HG03064 (cell line): Measurements from ENCODE around the gene CMTM8.
"Not testable (repeated sequence)": the region's sequence is repeated elsewhere in the genome, so short reads cannot be mapped to it uniquely, and the experiment has no call there.

Experiments
- ATAC-seq: cut with Tn5 transposase; IDR thresholded peaks from one replicate; pipeline ENCODE4 v1.9.1; 2021; ENCODE audit warnings: low read depth; ENCODE audit not compliant: unreplicated experiment

The CMTM8 gene

GRCh38 chr3:32372213-32372490 is 133.7 kb downstream of the CMTM8 start:
- no peak for ATAC-seq

DNA sequence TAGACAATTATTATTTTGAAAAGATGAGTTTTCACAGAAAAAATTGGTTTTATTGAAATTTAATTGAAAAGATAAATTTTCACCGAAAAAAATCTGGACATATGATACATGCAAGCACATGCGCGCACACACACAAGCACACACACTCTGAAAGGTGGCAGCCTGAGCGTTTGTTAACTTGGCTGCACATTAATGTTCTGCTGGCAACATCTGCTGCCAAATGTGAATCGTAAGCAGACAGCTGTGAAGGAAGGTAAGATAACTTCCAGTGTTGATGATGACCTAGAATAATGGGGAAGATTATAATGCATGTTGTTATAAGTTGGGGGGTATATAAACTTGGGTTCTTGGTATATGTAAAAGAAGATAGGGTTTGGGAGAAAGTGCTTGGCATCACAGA is 134.8 kb downstream of the CMTM8 start:
- ATAC-seq, result no peak

GRCh38 chr3:32373844-32374243 is 135.4 kb downstream of the CMTM8 start:
- no peak for ATAC-seq

GRCh38 chr3:32374788-32375595 is 136.5 kb downstream of the CMTM8 start:
- ATAC-seq, result no peak

GRCh38 chr3:32375596-32375930 is 137.1 kb downstream of the CMTM8 start:
- no peak for ATAC-seq

DNA sequence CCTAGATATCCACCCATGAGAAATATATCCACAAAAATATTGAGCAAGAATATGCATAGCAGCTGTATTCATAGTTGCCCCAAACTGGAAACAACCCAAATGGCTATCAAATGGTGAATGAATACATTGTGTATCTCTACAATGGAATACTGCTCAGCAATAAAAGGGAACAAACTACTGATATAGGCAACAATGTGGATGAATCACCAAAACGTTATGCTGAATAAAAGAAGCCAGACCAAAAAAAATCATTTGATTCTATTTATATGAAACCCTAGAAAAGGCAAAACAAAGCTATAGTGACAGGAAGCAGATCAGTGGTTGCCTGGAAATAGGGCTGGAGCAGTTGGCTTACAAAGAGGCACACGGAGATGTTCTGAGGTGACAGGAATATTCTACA is 137.6 kb downstream of the CMTM8 start:
- no peak for ATAC-seq

- no peak for ATAC-seq
These were observed 141.5 kb downstream of the CMTM8 start for GRCh38 chr3:32379831-32380500.

DNA sequence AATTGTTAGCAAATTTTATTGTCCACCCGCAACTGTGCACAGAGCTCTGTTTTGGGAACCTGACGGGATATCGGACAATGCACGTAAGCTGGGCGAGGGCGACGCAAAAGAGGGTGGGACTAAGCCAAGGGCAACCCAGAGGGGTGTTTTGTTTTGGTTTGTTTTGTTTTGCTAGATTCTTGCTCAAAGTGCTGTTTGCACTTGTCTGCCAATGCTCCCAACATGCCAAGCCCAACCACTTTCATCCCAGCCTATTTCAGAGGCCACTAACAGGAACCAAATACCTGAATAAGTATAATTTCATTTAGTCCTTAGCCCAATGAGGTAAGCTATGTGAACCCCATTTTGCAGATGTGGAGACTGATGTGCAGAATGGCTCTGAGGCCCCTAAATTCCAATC is 143.4 kb downstream of the CMTM8 start:
- no peak for ATAC-seq

DNA sequence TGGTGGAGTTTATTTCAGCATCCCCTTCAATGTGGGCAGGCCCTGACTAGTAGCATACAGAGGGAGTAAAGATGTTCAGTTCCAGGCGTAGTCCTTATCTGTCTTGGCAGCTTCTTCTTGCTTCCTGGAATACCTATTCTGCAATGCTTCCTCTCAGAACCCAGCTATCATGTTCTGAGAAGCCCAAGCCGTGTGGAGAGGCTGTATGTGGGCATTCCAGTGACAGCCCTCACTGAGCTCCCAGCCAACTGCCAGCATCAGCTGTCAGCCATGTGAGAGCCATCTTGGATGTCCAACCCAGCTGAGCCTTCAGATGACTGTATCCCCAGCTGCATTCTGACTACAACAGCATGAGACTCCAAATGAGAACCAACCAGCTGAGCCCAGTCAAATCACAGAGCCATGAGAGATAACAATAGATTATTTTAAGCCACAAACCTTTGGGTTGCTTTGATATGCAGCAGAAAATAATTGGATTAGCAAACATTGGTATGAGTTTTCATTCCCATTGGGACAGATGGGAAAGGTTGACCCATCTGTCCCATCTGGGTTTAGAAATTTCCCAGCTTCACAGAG is 144.7 kb downstream of the CMTM8 start:
- no peak for ATAC-seq

GRCh38 chr3:32384938-32385337 is 146.5 kb downstream of the CMTM8 start:
- no peak for ATAC-seq

DNA sequence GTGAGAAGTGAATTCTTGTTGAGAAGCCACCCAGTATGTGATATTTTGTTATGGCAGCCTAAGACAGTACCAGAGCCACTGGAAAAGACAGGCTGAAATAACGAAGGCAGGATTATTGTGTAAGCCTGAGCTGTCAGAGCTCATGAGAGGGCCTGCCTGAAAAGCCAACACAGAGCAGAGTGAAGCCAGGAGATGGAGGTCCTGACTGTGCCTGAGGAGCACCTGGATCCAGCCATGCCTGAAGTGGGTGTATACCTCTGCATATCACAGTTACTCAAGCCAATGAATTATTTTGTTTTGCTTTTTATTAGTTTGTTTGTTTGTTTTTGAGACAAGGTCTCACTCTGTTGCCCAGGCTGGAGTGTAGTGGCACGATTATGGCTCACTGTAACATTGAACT is 149.0 kb downstream of the CMTM8 start:
- ATAC-seq, result no peak

DNA sequence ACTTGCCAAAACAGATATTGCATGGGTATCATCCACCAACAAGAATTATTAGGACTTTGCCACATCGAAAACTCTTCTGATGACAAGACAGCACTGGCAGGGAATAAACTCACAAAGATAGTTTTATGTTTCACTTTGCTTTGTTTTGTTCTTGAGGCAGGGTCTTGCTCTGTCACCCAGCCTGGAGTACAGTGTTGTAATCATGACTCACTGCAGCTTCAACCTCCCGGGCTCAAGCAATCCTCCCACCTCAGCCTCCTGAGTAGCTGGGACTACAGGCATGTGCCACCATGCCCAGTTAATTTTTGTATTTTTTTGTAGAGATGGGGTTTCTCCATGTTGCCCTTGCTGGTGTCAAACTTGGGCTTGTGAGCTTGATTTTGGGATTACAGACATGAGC is 151.1 kb downstream of the CMTM8 start:
- not testable (repeated sequence) for ATAC-seq

- no peak for ATAC-seq
These were observed 153.4 kb downstream of the CMTM8 start, which contains the start of gene CMTM7 for GRCh38 chr3:32391643-32392535. CMTM7 (plus strand) TSS chr3:32391853; CDS start chr3:32391907, 54 bp downstream.

DNA sequence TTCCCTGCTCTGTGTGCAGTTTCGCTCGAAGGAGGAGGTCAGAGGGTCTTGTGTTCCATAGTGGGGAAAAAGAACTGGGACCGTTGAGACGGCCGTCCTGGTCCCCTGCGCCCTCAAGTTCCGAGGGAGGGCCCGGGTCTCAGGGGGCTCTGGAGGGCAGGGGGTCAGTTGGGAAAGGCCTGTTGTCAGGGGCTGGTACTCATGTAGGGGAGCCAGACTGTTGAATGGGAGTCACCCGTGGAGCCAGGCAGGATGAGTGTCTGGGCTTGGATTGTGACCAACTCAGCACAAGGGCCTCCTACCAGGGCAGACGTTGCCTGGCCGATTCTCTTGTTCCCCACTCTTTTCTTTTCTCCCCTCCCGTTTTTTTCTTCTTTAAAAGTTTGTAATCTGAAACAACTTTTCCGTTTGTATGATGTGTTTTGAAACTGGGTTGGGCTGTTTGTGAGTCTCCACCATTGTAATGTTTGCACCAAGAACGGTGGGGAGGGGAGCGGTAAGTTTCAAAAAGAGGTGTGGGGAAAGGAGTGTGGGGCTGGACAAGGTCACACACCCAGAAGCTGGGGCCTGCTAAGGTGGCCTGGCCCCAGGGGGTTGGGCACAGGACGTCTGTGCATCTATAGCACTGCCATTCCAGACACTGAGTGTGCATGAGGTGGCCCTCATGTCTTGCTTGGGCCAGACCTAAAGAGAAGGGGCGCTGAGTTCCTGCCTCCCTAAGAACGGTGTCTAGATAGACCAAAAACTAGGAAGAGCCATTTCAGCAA is 154.2 kb downstream of the CMTM8 start:
- ATAC-seq, result no peak

DNA sequence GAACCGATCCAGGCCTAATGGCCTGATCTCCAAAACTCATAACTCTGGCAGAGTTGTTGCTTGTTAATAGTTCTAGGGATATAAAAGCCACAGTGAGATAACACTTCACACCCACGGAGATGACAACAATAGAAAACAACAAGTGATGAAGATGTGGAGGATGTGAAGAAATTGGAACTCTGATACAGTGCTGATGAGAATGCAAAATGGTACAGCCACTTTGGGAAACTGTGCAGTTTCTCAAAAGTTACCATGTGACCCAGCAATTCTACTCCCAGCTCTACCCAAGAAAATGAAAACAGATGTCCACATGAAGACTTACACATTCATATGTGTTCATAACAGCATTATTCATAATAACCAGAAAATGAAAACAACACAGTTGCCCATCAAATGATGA is 157.0 kb downstream of the CMTM8 start:
- ATAC-seq, result no peak

GRCh38 chr3:32397941-32398340 is 159.5 kb downstream of the CMTM8 start:
- ATAC-seq, result no peak

DNA sequence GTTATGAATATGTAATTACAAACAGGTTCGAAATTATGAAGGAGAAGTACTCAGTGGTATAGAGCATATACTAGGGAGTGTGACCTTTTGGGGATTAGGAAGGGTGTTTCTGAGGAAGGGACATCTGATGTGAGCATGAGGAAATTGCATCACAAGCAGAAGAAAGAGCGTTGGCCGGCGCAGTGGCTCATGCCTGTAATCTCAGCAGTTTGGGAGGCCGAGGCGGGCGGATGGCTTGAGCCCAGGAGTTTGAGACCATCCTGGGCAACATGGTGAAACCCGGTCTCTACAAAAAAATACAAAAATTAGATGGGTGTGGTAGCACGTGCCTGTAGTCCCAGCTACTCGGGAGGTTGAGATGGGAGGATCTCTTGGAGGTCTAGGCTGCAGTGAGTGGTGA is 160.1 kb downstream of the CMTM8 start:
- no peak for ATAC-seq

DNA sequence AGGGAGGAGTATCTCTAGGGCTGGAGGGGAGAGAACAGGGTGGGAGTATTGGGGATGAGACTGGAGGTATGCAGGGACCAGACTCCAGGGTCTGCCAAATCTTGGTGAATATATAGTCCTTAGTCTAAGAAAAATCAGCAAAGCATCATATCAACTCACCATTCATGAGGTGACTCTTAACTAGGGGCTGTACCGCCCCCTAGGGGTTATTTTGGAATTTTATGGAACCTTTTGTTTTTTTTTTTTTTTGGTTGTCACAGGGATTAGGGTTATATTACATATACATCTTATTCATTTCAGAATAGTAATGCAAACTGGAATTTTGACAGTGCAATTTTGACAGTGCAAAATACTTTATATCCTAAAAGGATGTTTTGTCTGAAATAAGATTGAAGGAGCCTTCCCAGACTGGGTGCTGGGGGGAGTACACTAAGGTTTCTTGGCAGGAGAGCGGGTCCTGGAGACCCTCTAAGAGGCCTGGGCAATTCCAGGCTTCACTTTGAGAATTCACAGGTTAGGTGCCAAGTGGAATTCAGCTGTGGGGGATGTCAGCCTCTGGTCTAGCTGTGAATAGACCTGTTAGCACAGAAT is 160.6 kb downstream of the CMTM8 start:
- ATAC-seq, result no peak

- ATAC-seq, result no peak
These were observed 162.6 kb downstream of the CMTM8 start for GRCh38 chr3:32401126-32401525.

DNA sequence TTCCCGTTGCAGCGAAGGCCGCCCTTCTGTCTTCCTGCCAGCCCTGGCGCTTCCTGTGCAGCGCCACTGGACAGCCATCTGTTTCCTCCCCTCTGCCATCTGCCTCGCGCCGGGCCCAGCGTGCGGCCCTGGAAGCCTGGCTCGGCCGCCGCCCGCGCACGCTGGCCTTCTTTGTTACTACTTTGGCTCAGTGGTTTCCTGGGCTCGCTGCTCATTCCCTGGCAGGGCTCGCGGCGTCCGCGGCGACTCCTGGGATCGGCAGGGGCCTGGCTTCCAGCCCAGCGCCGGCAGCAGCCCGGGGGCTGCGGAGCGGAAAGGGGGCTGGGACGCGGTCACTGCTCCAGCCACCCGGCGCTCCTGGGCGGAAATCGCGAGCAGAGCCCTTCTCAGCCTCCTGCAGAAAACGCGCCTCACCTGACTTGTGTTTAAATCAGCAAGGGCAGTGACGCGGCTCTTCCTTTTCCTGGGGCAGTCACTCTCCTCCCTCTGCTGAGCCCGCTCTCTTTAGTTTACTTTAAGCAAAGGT is 163.1 kb downstream of the CMTM8 start:
- ATAC-seq, result peak; percentile 92
